Endothelial cell of umbilical vein (primary cell): ENCODE measurements around the gene LST1. TPM values are rescaled to one million over a fixed set of nuclear protein-coding genes. Genes with fewer than 3 reads are reported as not detected.

Experiments used
- BruUV-seq: library from RNA; stranded (reverse); fragments of 400-500 nt; replicated peaks from 2 replicates; lab custom pipeline; 2021; lab: Mats Ljungman, UMichigan
- CTCF ChIA-PET: fragments of 300-600, 350-600 bp; sonication (Branson Sonifier 250); formaldehyde crosslinking; loops from one replicate; lab custom pipeline; 2021; ENCODE audit warnings: antibody characterized with exemption, inconsistent platforms; lab: Charles Lee
- POLR2A ChIA-PET: fragments of 300-600, 350-600 bp; sonication (Branson Sonifier 250); formaldehyde crosslinking; loops from one replicate; lab custom pipeline; 2021; ENCODE audit warnings: antibody characterized with exemption, inconsistent platforms; lab: Charles Lee
- DNase-seq: peaks from one replicate; pipeline ENCODE4 v3.0.0-alpha.2; 2011; ENCODE audit warnings: low read depth, low spot score
- FAIRE-seq: peaks from 2 replicates; lab custom pipeline; 2011; peaks lifted over from hg19 to GRCh38; lab: Jason Lieb, UNC
- H2AFZ ChIP-seq: 2 replicates; pipeline ENCODE4 v1.6.0; 2012; ENCODE audit warnings: low read depth, low read length, control low read depth, inconsistent platforms
- H3K27ac ChIP-seq: 2 replicates; pipeline ENCODE4 v1.5.1; 2011; ENCODE audit warnings: low read depth, mild to moderate bottlenecking, control low read depth, low read length, moderate library complexity; ENCODE audit not compliant: insufficient read depth
- H3K27me3 ChIP-seq, 2 experiments: 2 replicates each; pipeline versions ENCODE4 v1.6.0 to v1.6.1; 2011; ENCODE audit warnings: low read length in 2 of 2, mixed read lengths in 1 of 2; ENCODE audit not compliant: control insufficient read depth in 2 of 2, insufficient read depth in 2 of 2
- H3K36me3 ChIP-seq, 2 experiments: 2 replicates in 1 of 2; 3 replicates in 1 of 2; pipeline ENCODE4 v1.5.1; 2011; ENCODE audit warnings: low read length in 2 of 2, mild to moderate bottlenecking in 1 of 2, moderate library complexity in 1 of 2; ENCODE audit not compliant: control insufficient read depth in 2 of 2, insufficient read depth in 2 of 2; ENCODE audit errors: extremely low read depth in 1 of 2
- H3K4me1 ChIP-seq: 3 replicates; pipeline ENCODE4 v1.5.1; 2011; ENCODE audit warnings: mild to moderate bottlenecking, low read length; ENCODE audit not compliant: control insufficient read depth, insufficient read depth; ENCODE audit errors: extremely low read depth
- H3K4me2 ChIP-seq: 2 replicates; pipeline ENCODE4 v1.6.1; 2011; ENCODE audit warnings: low read length, control low read depth, mixed read lengths; ENCODE audit not compliant: insufficient read depth
- H3K4me3 ChIP-seq, 3 experiments: fragments of 200-600 bp in 1 of 3; sonication (generic), shearing (Covaris generic) in 1 of 3; replicated peaks in 1 of 3; 2 replicates each; pipeline ENCODE4 v1.5.1; 2011 to 2016; ENCODE audit warnings: control low read depth in 3 of 3, low read length in 3 of 3, mild to moderate bottlenecking in 2 of 3, inconsistent platforms in 1 of 3, low read depth in 1 of 3, moderate library complexity in 1 of 3; ENCODE audit not compliant: insufficient read depth in 1 of 3
- H3K79me2 ChIP-seq: 2 replicates; pipeline ENCODE4 v1.6.0; 2012; ENCODE audit warnings: low read length, inconsistent platforms; ENCODE audit not compliant: control insufficient read depth, insufficient read depth
- H3K9ac ChIP-seq: replicated peaks from 2 replicates; pipeline ENCODE3; 2011; ENCODE audit warnings: low read length, control low read depth; ENCODE audit not compliant: insufficient read depth; ENCODE audit errors: extremely low read depth
- H3K9me1 ChIP-seq: replicated peaks from 3 replicates; pipeline ENCODE4 v1.6.0; 2011; ENCODE audit warnings: mild to moderate bottlenecking, low read length; ENCODE audit not compliant: control insufficient read depth, insufficient read depth; ENCODE audit errors: extremely low read depth
- H3K9me3 ChIP-seq: replicated peaks from 2 replicates; pipeline ENCODE4 v1.5.1; 2012; ENCODE audit warnings: low read length, inconsistent platforms; ENCODE audit not compliant: control insufficient read depth, insufficient read depth
- H4K20me1 ChIP-seq: replicated peaks from 2 replicates; pipeline ENCODE3; 2011; ENCODE audit warnings: mild to moderate bottlenecking, low read length; ENCODE audit not compliant: control insufficient read depth, insufficient read depth; ENCODE audit errors: extremely low read depth
- CTCF ChIP-seq, 2 donors: IDR thresholded peaks; 1 replicate in 1 of 2; 2 replicates in 1 of 2; pipeline ENCODE4 v1.5.1; 2011; ENCODE audit warnings: low read length in 2 of 2, mild to moderate bottlenecking in 2 of 2, moderate library complexity in 2 of 2, control low read depth in 1 of 2, inconsistent platforms in 1 of 2, low read depth in 1 of 2; ENCODE audit not compliant: insufficient read depth in 1 of 2; ENCODE audit errors: extremely low read depth in 1 of 2
- EZH2 ChIP-seq: IDR thresholded peaks from 2 replicates; pipeline ENCODE4 v1.6.1; 2012; ENCODE audit warnings: borderline replicate concordance, low read depth, mild to moderate bottlenecking, moderate library complexity, low read length, inconsistent platforms; ENCODE audit not compliant: severe bottlenecking
- FOS ChIP-seq: IDR thresholded peaks from 2 replicates; pipeline ENCODE4 v1.6.1; 2011; ENCODE audit warnings: mild to moderate bottlenecking, low read length, moderate library complexity, borderline replicate concordance; ENCODE audit not compliant: insufficient read depth
- GATA2 ChIP-seq: IDR thresholded peaks from 2 replicates; pipeline ENCODE4 v1.7.0; 2011; ENCODE audit warnings: low read depth, mild to moderate bottlenecking, moderate library complexity, mixed read lengths, low read length; ENCODE audit not compliant: insufficient read length, insufficient read depth
- JUN ChIP-seq: IDR thresholded peaks from 2 replicates; pipeline ENCODE4 v1.6.1; 2011; ENCODE audit warnings: borderline replicate concordance, low read depth; ENCODE audit not compliant: insufficient read length, insufficient read depth
- MAX ChIP-seq: IDR thresholded peaks from 2 replicates; pipeline ENCODE4 v1.6.1; 2011; ENCODE audit not compliant: insufficient read depth, insufficient read length
- MYC ChIP-seq: IDR thresholded peaks from one replicate; pipeline ENCODE4 v1.6.1; 2011; ENCODE audit warnings: mild to moderate bottlenecking, low read depth, low read length
- POLR2A ChIP-seq: IDR thresholded peaks from 2 replicates; pipeline ENCODE4 v1.6.1; 2012; ENCODE audit warnings: low read depth, mild to moderate bottlenecking, control low read depth, low read length
- POLR2AphosphoS5 ChIP-seq: IDR thresholded peaks from 2 replicates; pipeline ENCODE4 v1.6.1; 2012; ENCODE audit warnings: low read depth, mild to moderate bottlenecking, control low read depth, low read length, moderate library complexity; ENCODE audit not compliant: insufficient read depth
- dilution Hi-C: fragments of 300-500 bp; cut with MboI; formaldehyde crosslinking; loops from one replicate; pipeline ENCODE4 v1.15.0; 2019; ENCODE audit warnings: low sequenced_read_pairs; ENCODE audit not compliant: extremely low pct_ligation_motif_present
- intact Hi-C: fragments of 100-400 bp; cut with micrococcal nuclease; formaldehyde crosslinking; loops from one replicate; pipeline ENCODE4 v1.10.0; 2022
- polyA plus RNA-seq, 4 experiments: library from polyadenylated mRNA; depleted of rRNA in 3 of 4; stranded (reverse) in 3 of 4; unstranded in 1 of 4; fragments of >200 nt; gene quantifications; 2 replicates each; pipeline versions ENCODE4 v1.2.1 to v1.2.3, GENCODE V29; 2011 to 2012; ENCODE audit warnings: missing spikeins in 1 of 4
- total RNA-seq: library from RNA; stranded (reverse); gene quantifications from 2 replicates; pipeline ENCODE4 v1.2.3, GENCODE V29; 2021

LST1 gene
- total and polyA plus RNA-seq, 2 donors (not counting 3 experiments of a cell fraction or from before 2014, with no cell fraction given), result 1.00 to 1.8 TPM

GRCh38 chr6:31633447-31633846 lies 47.4 kb downstream of the LST1 start:
- Histone ChIP-seq H3K36me3 (peaks cover 49 to 83% of the 10 kb centered on the region in 2 experiments), H3K9ac (no peak overlapping the region), H3K27me3 (no peaks in the 10 kb centered on the region), H3K27ac (no peak overlapping the region), H3K4me1 (no peaks in the 10 kb centered on the region), H3K9me1 (no peaks in the 10 kb centered on the region), H3K9me3 (no peaks in the 10 kb centered on the region), H4K20me1 (peaks cover 3% of the 10 kb centered on the region), H3K4me3 (no peak overlapping the region), H3K4me2 (no peak overlapping the region), H3K79me2 (peaks cover 18% of the 10 kb centered on the region), H2AFZ (no peak overlapping the region)
- DNase-seq, result no peak
- no peak for TF ChIP-seq EZH2
- TF ChIP-seq POLR2AphosphoS5, result no peak
- no peak for TF ChIP-seq JUN
- no peak for TF ChIP-seq MYC
- no peak for TF ChIP-seq GATA2
- no peak for TF ChIP-seq CTCF (IDR thresholded peaks at IDR 0.05; ENCODE audit: extremely low read depth in 1 of 2, insufficient read depth in 1 of 2, low read depth in 1 of 2, low read length in 2 of 2)
- TF ChIP-seq POLR2A, result no peak
- no peak for TF ChIP-seq FOS
- TF ChIP-seq MAX, result no peak
- POLR2A ChIA-PET, result interaction anchor here (1.0 kb wide), 1 partner anchor 11 kb away, joined by 4 read pairs; no protein-coding TSS in a partner anchor
- no TSS peak for BruUV-seq
- no peak for FAIRE-seq
- intact Hi-C loops (no loop called here), dilution Hi-C loops (no loop called here)
- CTCF ChIA-PET, result no interaction called here
